Ishikawa (cell line): ENCODE measurements around the gene HDLBP.

Source experiments
- CEBPB ChIP-seq: IDR thresholded peaks from 2 replicates; pipeline ENCODE4 v1.6.1; 2012
- CREB1 ChIP-seq: IDR thresholded peaks from 2 replicates; pipeline ENCODE4 v1.6.1; 2012; ENCODE audit warnings: low read depth
- EGR1 ChIP-seq: IDR thresholded peaks from 2 replicates; pipeline ENCODE4 v1.6.1; 2012
- EP300 ChIP-seq: IDR thresholded peaks from 2 replicates; pipeline ENCODE4 v1.6.1; 2012; ENCODE audit warnings: borderline replicate concordance
- FOXM1 ChIP-seq: IDR thresholded peaks from 2 replicates; pipeline ENCODE4 v1.6.1; 2012; ENCODE audit warnings: low read depth, borderline replicate concordance
- MAX ChIP-seq: IDR thresholded peaks from 2 replicates; pipeline ENCODE4 v1.6.1; 2012
- RAD21 ChIP-seq: IDR thresholded peaks from 2 replicates; pipeline ENCODE4 v1.6.1; 2012; ENCODE audit warnings: low read depth
- REST ChIP-seq: IDR thresholded peaks from 2 replicates; pipeline ENCODE4 v1.6.1; 2012; ENCODE audit warnings: low read depth, mild to moderate bottlenecking
- TAF1 ChIP-seq: IDR thresholded peaks from 2 replicates; pipeline ENCODE4 v1.6.1; 2012; ENCODE audit warnings: low read depth, mild to moderate bottlenecking
- TCF12 ChIP-seq: IDR thresholded peaks from 2 replicates; pipeline ENCODE4 v1.6.1; 2012; ENCODE audit warnings: low read depth
- TEAD4 ChIP-seq: IDR thresholded peaks from 2 replicates; pipeline ENCODE4 v1.6.1; 2012
- YY1 ChIP-seq: IDR thresholded peaks from 2 replicates; pipeline ENCODE4 v1.6.1; 2012; ENCODE audit warnings: low read depth
- ZBTB7A ChIP-seq: IDR thresholded peaks from 2 replicates; pipeline ENCODE4 v1.6.1; 2012; ENCODE audit warnings: low read depth

GRCh38 chr2:241321886-241322285, 6.4 kb upstream of the HDLBP start:
- TF ChIP-seq TAF1 (no peak), REST (no peak), MAX (no peak), RAD21 (no peak), EP300 (no peak), EGR1 (no peak), CREB1 (no peak), YY1 (no peak), FOXM1 (no peak), CEBPB (no peak), TCF12 (no peak), ZBTB7A (no peak), TEAD4 (no peak)
